Mesenchymal stem cell (in vitro differentiated cells and primary cell): ENCODE measurements around the gene BTBD17.

Source experiments
- DNase-seq: peaks from one replicate; pipeline ENCODE4 v3.0.0-alpha.2; 2013
- H2AFZ ChIP-seq: one replicate; pipeline ENCODE4 v1.6.1; 2013; ENCODE audit warnings: low read depth, mild to moderate bottlenecking, control low read depth, inconsistent platforms, low read length, moderate library complexity
- H2AK5ac ChIP-seq: 2 replicates; pipeline ENCODE4 v1.6.1; 2013; ENCODE audit warnings: low read length, moderate library complexity, mild to moderate bottlenecking, inconsistent platforms; ENCODE audit not compliant: severe bottlenecking
- H2BK120ac ChIP-seq: one replicate; pipeline ENCODE4 v1.6.1; 2013; ENCODE audit warnings: low read depth, mild to moderate bottlenecking, inconsistent platforms, low read length, moderate library complexity
- H2BK12ac ChIP-seq, 2 experiments: one replicate each; pipeline ENCODE4 v1.6.1; 2013; ENCODE audit warnings: inconsistent platforms in 2 of 2, low read length in 2 of 2, mild to moderate bottlenecking in 2 of 2, moderate library complexity in 2 of 2, control low read depth in 1 of 2
- H2BK15ac ChIP-seq: one replicate; pipeline ENCODE4 v1.6.1; 2013; ENCODE audit warnings: mild to moderate bottlenecking, low read depth, inconsistent platforms; ENCODE audit not compliant: poor library complexity, severe bottlenecking
- H2BK5ac ChIP-seq: 2 replicates; pipeline ENCODE4 v1.6.1; 2013; ENCODE audit warnings: low read depth, mild to moderate bottlenecking, low read length, control low read depth, inconsistent platforms; ENCODE audit not compliant: poor library complexity, severe bottlenecking
- H3K14ac ChIP-seq, 2 experiments: one replicate each; pipeline ENCODE4 v1.6.1; 2013; ENCODE audit warnings: inconsistent platforms in 2 of 2, low read length in 2 of 2, control low read depth in 1 of 2, mild to moderate bottlenecking in 1 of 2, moderate library complexity in 1 of 2
- H3K18ac ChIP-seq, 2 experiments: one replicate each; pipeline ENCODE4 v1.6.1; 2013; ENCODE audit warnings: inconsistent platforms in 2 of 2, low read length in 2 of 2, control low read depth in 1 of 2, low read depth in 1 of 2, mild to moderate bottlenecking in 1 of 2
- H3K23ac ChIP-seq, 2 experiments: one replicate each; pipeline ENCODE4 v1.6.1; 2013; ENCODE audit warnings: inconsistent platforms in 2 of 2, low read length in 2 of 2, mild to moderate bottlenecking in 2 of 2, moderate library complexity in 2 of 2, control low read depth in 1 of 2
- H3K27ac ChIP-seq: 2 replicates; pipeline ENCODE4 v1.5.1; 2013; ENCODE audit warnings: mild to moderate bottlenecking, moderate library complexity, low read length, control low read depth, inconsistent platforms; ENCODE audit not compliant: poor library complexity, severe bottlenecking
- H3K27me3 ChIP-seq, 2 experiments: 2 replicates each; pipeline versions ENCODE4 v1.6.1 to v1.7.0; 2013; ENCODE audit warnings: low read length in 2 of 2, mild to moderate bottlenecking in 2 of 2, moderate library complexity in 2 of 2, control low read depth in 1 of 2, inconsistent platforms in 1 of 2; ENCODE audit not compliant: control insufficient read depth in 1 of 2, insufficient read depth in 1 of 2
- H3K36me3 ChIP-seq, 2 experiments: 2 replicates each; pipeline versions ENCODE4 v1.6.1 to v1.7.0; 2013; ENCODE audit warnings: low read length in 2 of 2, control low read depth in 1 of 2, inconsistent platforms in 1 of 2, low read depth in 1 of 2, mild to moderate bottlenecking in 1 of 2; ENCODE audit not compliant: insufficient read depth in 2 of 2, control insufficient read depth in 1 of 2
- H3K4ac ChIP-seq, 2 experiments: one replicate each; pipeline ENCODE4 v1.6.1; 2013; ENCODE audit warnings: inconsistent platforms in 2 of 2, low read length in 2 of 2, mild to moderate bottlenecking in 2 of 2, moderate library complexity in 2 of 2, control low read depth in 1 of 2, low read depth in 1 of 2
- H3K4me1 ChIP-seq: 2 replicates; pipeline ENCODE4 v1.6.1; 2013; ENCODE audit warnings: low read depth, low read length, control low read depth; ENCODE audit not compliant: control insufficient read depth, insufficient read depth
- H3K4me2 ChIP-seq: 2 replicates; pipeline ENCODE4 v1.6.1; 2013; ENCODE audit warnings: low read length, mild to moderate bottlenecking, inconsistent platforms; ENCODE audit not compliant: poor library complexity, severe bottlenecking
- H3K4me3 ChIP-seq, 2 experiments: 2 replicates each; pipeline versions ENCODE4 v1.5.1 to v1.7.0; 2013; ENCODE audit warnings: low read length in 2 of 2, mild to moderate bottlenecking in 2 of 2, control low read depth in 1 of 2, low read depth in 1 of 2; ENCODE audit not compliant: insufficient read depth in 1 of 2
- H3K79me1 ChIP-seq: replicated peaks from 2 replicates; pipeline ENCODE4 v1.6.1; 2013; ENCODE audit warnings: mild to moderate bottlenecking, control low read depth, low read length, inconsistent platforms; ENCODE audit not compliant: poor library complexity, severe bottlenecking
- H3K9ac ChIP-seq: 2 replicates; pipeline ENCODE4 v1.7.0; 2013; ENCODE audit warnings: mild to moderate bottlenecking, low read length, moderate library complexity
- H3K9me3 ChIP-seq: 2 replicates; pipeline ENCODE4 v1.7.0; 2013; ENCODE audit warnings: mild to moderate bottlenecking, low read length; ENCODE audit not compliant: control insufficient read depth
- H4K8ac ChIP-seq: one replicate; pipeline ENCODE4 v1.6.1; 2013; ENCODE audit warnings: inconsistent platforms, mild to moderate bottlenecking, low read length, moderate library complexity
- H4K91ac ChIP-seq: one replicate; pipeline ENCODE4 v1.6.1; 2013; ENCODE audit warnings: mild to moderate bottlenecking, low read length, inconsistent platforms
- WGBS: methylation state at CpG from one replicate; pipeline ENCODE4 v1.1.7; 2013; ENCODE audit warnings: mixed read lengths; 5-methylcytosine and 5-hydroxymethylcytosine counted together

Gene BTBD17

DNA sequence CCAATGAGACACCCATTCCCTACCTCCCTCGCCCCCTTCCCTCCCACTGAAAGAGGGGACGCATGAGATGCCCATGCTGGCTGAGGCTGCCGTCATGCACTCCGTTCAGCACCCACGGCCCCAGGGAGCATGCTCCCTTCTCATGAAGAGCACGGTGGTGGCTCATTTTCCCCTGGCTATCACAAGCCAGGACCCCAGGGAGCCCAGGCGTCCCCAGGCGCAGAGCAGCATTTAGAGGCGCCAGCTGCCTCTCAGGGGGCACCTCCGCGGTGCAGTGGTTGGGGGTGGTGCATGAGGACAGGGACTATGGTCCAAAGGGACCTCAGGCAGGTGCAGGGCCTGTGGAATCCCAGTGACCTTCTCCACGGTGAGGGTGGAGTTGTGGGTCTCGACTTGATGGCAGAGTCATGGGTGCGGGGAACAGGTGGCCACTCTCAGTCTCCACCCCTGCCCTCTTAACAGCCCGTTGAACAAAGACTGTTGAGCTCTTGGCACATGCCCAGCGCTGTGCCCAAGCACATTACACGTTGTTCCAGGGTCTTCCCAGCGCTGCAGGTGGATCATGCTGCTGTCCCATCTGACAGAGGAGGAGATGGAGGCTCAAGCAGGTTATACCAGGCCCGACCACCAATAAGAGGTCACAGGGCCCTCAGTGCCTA is 22.0 kb downstream of the BTBD17 start:
- H2BK12ac ChIP-seq, result no peak overlapping the region
- H3K9ac ChIP-seq, result no peak overlapping the region
- no peak overlapping the region for H3K18ac ChIP-seq
- no peak overlapping the region for H2BK120ac ChIP-seq
- DNase-seq, result no peak
- no peak overlapping the region for H3K27ac ChIP-seq
- whole genome bisulfite sequencing, result 81% methylated on average over 19 of the region's 19 CpGs
- H3K14ac ChIP-seq, result no peak overlapping the region
- no peaks in the 10 kb centered on the region for H3K36me3 ChIP-seq
- no peaks in the 10 kb centered on the region for H3K79me1 ChIP-seq
- H3K4me3 ChIP-seq, result no peak overlapping the region
- no peak overlapping the region for H2AFZ ChIP-seq
- H3K23ac ChIP-seq, result no peak overlapping the region
- no peak overlapping the region for H4K91ac ChIP-seq
- H2AK5ac ChIP-seq, result no peak overlapping the region
- H3K27me3 ChIP-seq, result peaks cover 15 to 69% of the 10 kb centered on the region in 2 experiments
- H3K4me2 ChIP-seq, result no peak overlapping the region
- H4K8ac ChIP-seq, result no peak overlapping the region
- H3K4ac ChIP-seq, result no peak overlapping the region
- H3K4me1 ChIP-seq, result no peaks in the 10 kb centered on the region
- no peak overlapping the region for H2BK15ac ChIP-seq
- H3K9me3 ChIP-seq, result peaks cover under 1% of the 10 kb centered on the region
- H2BK5ac ChIP-seq, result no peak overlapping the region

- Histone ChIP-seq H3K79me1 (no peaks in the 10 kb centered on the region), H3K4me2 (no peak overlapping the region), H2AK5ac (no peak overlapping the region), H4K91ac (no peak overlapping the region), H3K9ac (no peak overlapping the region), H3K36me3 (no peaks in the 10 kb centered on the region), H2AFZ (no peak overlapping the region), H4K8ac (no peak overlapping the region), H3K14ac (no peak overlapping the region), H3K4me3 (no peak overlapping the region), H3K27ac (no peak overlapping the region), H3K9me3 (peaks cover 8% of the 10 kb centered on the region), H3K23ac (no peak overlapping the region), H3K4ac (no peak overlapping the region), H2BK120ac (no peak overlapping the region), H3K27me3 (peaks cover 15 to 62% of the 10 kb centered on the region in 2 experiments), H2BK12ac (no peak overlapping the region), H3K4me1 (no peaks in the 10 kb centered on the region), H3K18ac (no peak overlapping the region), H2BK15ac (no peak overlapping the region), H2BK5ac (no peak overlapping the region)
- WGBS, result 85% methylated on average over 11 of the region's 12 CpGs
- no peak for DNase-seq
Measured at GRCh38 chr17:74337834-74338500, 23.7 kb downstream of the BTBD17 start.

GRCh38 chr17:74336307-74336706 is 25.4 kb downstream of the BTBD17 start:
- H3K27me3 ChIP-seq, result peaks cover 15 to 69% of the 10 kb centered on the region in 2 experiments
- no peaks in the 10 kb centered on the region for H3K79me1 ChIP-seq
- no peaks in the 10 kb centered on the region for H3K4me1 ChIP-seq
- no peak overlapping the region for H2BK12ac ChIP-seq
- H3K36me3 ChIP-seq, result no peaks in the 10 kb centered on the region
- 82% methylated on average over 7 of the region's 7 CpGs for WGBS
- H3K4me2 ChIP-seq, result no peak overlapping the region
- no peak overlapping the region for H2BK5ac ChIP-seq
- DNase-seq, result no peak
- peaks cover 8% of the 10 kb centered on the region for H3K9me3 ChIP-seq
- no peak overlapping the region for H3K23ac ChIP-seq
- H3K14ac ChIP-seq, result no peak overlapping the region
- H3K27ac ChIP-seq, result no peak overlapping the region
- no peak overlapping the region for H3K4ac ChIP-seq
- no peak overlapping the region for H2AK5ac ChIP-seq
- no peak overlapping the region for H2BK120ac ChIP-seq
- no peak overlapping the region for H2AFZ ChIP-seq
- H3K4me3 ChIP-seq, result no peak overlapping the region
- H3K18ac ChIP-seq, result no peak overlapping the region
- no peak overlapping the region for H4K91ac ChIP-seq
- H4K8ac ChIP-seq, result no peak overlapping the region
- H2BK15ac ChIP-seq, result no peak overlapping the region
- H3K9ac ChIP-seq, result no peak overlapping the region

GRCh38 chr17:74335529-74336062 is 26.1 kb downstream of the BTBD17 start:
- Histone ChIP-seq H3K4me3 (no peak overlapping the region), H4K91ac (no peak overlapping the region), H3K18ac (no peak overlapping the region), H2AFZ (no peak overlapping the region), H3K23ac (no peak overlapping the region), H3K4me1 (no peaks in the 10 kb centered on the region), H3K9ac (no peak overlapping the region), H2BK5ac (no peak overlapping the region), H2BK120ac (no peak overlapping the region), H3K36me3 (no peaks in the 10 kb centered on the region), H2BK15ac (no peak overlapping the region), H3K27ac (no peak overlapping the region), H2AK5ac (no peak overlapping the region), H3K27me3 (peaks cover 22 to 73% of the 10 kb centered on the region in 2 experiments), H3K14ac (no peak overlapping the region), H3K4ac (no peak overlapping the region), H3K4me2 (no peak overlapping the region), H4K8ac (no peak overlapping the region), H3K9me3 (peaks cover 8% of the 10 kb centered on the region), H3K79me1 (no peaks in the 10 kb centered on the region), H2BK12ac (no peak overlapping the region)
- 67% methylated on average over 5 of the region's 5 CpGs for WGBS
- DNase-seq, result no peak
